ENCODE measurements around the gene WBP1L.
A peak's percentile ranks its signal among the peaks of the same experiment; 100 is the strongest.
"Not testable (repeated sequence)": the region's sequence is repeated elsewhere in the genome, so short reads cannot be mapped to it uniquely, and the experiment has no call there.

The WBP1L gene

GRCh38 chr10:102743588-102744373, at the start of gene WBP1L:
WBP1L (plus strand) TSS chr10:102743948; CDS start chr10:102744054, 106 bp downstream.
- peak; percentile 86 to 95 for DNase-seq

DNA sequence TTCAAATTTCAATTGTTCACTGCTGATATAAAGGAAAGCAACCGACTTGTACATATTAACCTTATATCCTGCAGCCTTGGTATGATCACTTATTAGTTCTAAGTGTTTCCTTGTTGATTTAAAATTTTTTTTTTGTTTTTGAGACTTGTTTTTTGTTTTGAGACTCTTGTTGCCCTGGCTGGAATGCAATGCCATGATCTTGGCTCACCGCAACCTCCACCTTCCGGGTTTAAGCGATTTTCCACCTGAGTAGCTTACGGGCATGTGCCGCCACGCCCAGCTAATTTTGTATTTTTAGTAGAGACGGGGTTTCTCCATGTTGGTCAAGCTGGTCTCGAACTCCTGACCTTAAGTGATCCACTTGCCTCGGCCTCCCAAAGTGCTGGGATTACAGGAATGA, 48.3 kb upstream of the WBP1L start:
- not testable (repeated sequence) for DNase-seq

- no peak for DNase-seq
These were observed 47.0 kb upstream of the WBP1L start for GRCh38 chr10:102696736-102697135.

DNA sequence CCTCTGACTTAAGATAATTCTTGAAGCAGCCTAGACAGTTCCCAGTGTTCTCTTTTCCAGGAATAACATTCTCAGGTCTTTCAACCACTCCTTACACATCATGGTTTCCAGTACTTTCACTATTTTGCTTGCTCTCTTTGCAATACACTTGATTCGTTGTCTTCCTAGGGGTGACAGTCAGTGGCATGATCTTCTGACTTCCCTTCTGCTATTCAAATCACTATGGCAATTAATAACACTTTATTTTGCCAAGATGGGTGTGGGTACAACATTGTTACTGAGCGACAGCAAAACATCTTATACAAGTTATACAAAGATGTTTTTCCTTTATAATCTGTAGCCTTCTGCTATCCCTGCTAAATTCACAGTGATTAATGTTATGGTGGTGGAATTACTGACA, 44.9 kb upstream of the WBP1L start:
- no peak for DNase-seq

GRCh38 chr10:102701272-102701671, 42.5 kb upstream of the WBP1L start:
- DNase-seq: no peak

- DNase-seq: no peak
These were observed 42.0 kb upstream of the WBP1L start for GRCh38 chr10:102701796-102702195.

- DNase-seq: no peak
These were observed 41.0 kb upstream of the WBP1L start for GRCh38 chr10:102702742-102703141.

DNA sequence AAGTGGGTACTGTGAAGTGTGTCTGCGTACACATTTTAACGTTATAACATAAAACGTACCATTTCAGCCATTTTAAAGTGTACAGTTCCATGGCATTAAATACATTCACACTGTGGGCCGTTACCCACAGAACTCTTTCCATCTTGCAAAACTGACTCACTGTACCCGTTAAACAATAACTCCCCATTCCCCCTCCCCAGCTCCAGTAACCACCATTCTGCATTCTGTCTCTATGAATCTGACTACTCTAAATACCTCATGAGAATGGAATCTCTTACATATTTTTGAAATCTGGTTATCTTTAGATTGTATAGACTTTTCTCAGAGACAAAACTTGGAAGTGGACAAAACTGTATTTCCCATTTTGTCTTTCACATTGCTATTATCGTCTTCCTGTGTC, 38.8 kb upstream of the WBP1L start:
- no peak for DNase-seq

- DNase-seq: no peak
These were observed 38.2 kb upstream of the WBP1L start for GRCh38 chr10:102705531-102705930.

GRCh38 chr10:102710609-102711008, 33.1 kb upstream of the WBP1L start:
- no peak for DNase-seq

- DNase-seq: no peak
These were observed 31.7 kb upstream of the WBP1L start for GRCh38 chr10:102712089-102712488.

DNA sequence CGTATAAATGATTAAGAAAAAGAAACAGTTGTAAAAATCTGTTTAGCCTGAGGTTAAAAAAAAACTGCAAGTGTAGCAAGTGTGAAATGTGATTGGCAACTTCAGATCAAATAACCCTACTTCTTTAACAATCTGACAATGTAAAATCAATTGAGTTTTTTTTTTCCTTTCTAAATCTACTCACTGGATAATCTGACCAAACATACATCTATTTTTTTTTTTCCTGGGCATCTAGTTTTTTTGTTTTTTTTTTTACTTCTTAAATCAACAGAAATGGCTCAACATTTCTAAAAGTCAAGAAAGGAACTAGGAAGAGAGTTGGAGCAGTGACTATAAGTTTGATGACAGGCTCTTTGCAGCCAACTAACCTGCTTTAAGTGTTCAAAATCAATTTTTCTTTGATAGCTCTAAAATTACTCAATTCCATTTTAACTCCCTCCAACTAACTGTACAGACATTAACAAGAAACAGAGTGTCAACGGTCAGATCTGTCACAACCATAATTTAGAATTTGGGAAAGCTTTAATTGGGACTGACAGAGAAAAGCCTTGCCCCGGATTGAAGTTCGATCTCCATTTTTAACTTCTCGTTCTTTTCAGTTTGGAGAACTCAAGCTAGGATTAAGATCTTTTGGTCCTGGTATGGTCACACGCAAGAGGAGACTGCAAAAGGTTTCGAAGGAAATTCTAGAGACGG, 30.8 kb upstream of the WBP1L start:
- no peak for DNase-seq

- peak in 1 of 2 experiments; percentile 44 for DNase-seq
These were observed 30.3 kb upstream of the WBP1L start for GRCh38 chr10:102713539-102713813.

DNA sequence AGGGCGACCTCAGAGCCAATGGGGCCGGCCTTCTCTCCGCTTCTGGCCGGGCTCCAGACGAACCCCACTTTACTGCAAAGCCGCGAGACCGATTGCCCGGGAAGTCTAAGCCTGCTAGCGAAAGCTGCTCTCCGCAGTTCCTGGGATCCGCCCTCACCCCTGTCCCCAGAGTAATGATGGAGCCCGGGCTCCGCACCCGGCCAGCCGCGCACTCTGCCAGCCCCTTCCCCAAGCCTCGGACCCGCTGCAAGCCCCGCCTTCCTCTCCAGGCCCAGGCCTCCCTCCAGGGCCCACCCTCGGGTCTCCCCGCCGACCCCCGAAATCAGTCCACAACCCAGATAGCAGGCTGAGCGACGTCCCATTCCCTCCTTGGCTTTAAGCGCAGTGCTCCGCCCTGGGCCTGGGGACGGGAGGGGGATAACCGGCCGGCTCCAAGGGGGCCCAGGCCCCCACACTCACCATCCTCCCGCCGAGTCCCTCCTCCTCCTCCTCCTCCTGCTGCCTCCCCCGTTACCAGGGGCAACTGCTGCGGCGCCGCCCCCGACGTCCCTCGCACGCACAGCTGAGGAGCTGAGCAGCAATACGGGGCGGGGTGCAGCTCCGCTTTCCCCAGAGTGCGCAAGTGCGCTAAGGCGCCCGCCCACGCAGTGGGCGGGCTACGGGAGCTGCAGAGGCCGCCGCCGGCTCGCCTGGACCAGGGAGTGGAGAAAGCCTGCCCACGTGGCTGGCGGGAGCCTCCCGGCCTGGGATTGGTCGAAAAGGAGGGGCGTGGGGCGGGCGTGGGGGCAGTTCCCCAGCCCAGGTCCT, 29.7 kb upstream of the WBP1L start, which contains the start of gene ARL3:
TSS of gene ARL3 (minus strand) at position 584 of the 807 bp plus-strand sequence. CDS start at position 462, 122 bp downstream.
- DNase-seq: peak; percentile 96 to 97

DNA sequence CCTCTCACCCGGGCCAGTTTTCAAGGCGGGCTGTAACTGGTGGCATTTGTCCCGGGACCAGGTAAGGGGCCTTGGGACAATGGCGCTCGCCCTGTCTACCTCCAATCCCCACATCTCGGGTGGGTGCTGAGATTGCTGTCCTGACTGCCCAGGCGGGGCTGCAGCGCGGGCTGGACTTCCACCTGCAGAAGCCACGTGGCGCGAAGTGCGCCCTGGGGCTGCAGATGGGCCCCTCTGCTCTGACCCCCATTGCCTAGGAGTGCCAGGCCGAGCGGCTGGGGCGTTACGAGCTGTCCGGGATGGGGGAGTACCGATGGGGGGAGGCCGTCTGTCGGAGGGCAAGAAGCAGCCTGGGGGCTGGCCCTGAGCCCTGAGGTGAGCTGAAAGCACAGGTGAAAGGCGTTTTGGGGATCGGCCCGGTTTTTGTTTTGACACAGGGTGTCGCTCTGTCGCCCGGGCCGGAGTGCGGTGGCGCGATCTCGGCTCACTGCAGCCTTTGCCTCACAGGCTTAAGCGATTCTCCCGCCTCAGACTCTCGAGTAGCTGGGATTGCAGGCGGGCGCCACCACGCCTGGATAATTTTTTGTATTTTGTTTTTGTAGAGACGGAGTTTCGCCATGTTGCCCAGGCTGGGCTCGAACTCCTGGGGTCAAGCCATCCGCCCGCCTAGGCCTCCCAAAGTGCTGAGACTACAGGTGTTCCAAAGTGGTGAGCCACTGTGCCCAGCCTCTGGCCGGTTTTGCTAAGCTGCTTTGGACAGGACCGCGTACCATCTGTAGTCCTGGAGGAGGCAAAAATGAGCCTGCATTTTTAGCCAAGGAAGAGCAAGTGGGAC, 28.9 kb upstream of the WBP1L start, which contains the start of gene SFXN2:
TSS of gene SFXN2 (plus strand) at position 16 of the 835 bp plus-strand sequence. CDS start 12,001 bp downstream, outside the sequence.
- peak; percentile 46 for DNase-seq

DNA sequence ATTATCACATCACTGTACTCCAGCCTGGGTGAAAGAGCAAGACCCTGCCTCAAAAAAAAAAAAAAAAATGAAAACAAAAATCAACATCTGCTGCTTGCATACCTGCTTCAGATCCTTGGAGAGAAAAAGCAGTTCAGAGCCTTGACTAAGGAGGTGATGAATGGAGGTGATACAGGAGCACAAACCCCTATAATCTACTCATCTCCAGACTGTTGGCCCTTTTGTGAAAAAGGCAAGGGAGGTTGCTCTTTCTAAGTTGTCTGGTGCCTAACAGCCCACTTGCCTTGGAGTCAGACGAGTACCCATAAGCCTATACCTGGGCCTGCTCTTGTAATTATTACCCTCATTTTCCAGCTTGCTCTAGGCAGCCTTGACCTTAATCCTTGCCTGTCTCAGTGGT, 27.9 kb upstream of the WBP1L start:
- DNase-seq: no peak

- DNase-seq: not testable (repeated sequence)
These were observed 26.7 kb upstream of the WBP1L start for GRCh38 chr10:102716900-102717565.

DNA sequence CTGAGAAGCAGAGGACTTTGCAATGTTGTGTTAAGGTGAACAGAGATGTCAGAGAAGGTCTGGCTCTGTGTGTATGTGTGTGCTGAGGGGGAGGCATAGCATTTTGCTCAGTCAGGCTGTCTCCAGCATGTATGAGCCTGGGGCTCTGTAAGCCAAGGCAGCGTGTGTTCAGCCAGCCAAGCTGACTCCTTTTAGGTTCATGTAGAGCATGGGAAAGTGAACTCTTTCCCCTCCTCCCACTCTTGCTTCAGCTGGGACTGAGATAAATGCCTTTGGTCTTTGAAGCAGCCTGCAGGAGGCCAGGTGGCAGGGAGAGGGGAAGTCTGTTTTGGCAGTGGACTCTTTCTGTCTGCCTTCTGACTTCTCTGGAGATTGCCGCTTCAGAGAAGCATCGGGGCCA, 25.5 kb upstream of the WBP1L start:
- DNase-seq: no peak

DNA sequence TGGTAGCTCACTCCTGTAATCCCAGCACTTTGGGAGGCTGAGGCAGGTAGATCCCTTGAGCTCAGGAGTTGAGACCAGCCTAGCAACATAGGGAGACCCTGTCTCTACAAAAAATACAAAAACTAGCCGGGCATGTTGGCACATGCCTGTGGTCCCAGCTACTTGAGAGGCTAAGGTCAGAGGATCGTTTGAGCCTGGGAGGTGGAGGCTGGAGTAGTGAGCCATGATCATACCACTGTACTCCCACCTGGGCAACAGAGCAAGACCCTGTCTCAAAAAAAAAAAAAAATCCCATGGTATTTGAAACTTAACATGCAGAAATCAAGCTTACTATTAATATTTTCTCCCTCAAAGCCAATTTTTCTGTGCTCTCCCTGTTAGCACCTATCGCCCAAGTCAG, 23.4 kb upstream of the WBP1L start:
- no peak for DNase-seq

GRCh38 chr10:102720775-102721301, 22.9 kb upstream of the WBP1L start:
- no peak for DNase-seq

GRCh38 chr10:102721954-102722353, 21.8 kb upstream of the WBP1L start:
- no peak for DNase-seq

GRCh38 chr10:102723989-102724388, 19.8 kb upstream of the WBP1L start:
- no peak for DNase-seq
